ENCODE measurements around the gene KRTAP6-3. TPM values are rescaled to one million over a fixed set of nuclear protein-coding genes. Genes with fewer than 3 reads are reported as not detected.

The KRTAP6-3 gene
- total RNA-seq, 1 donor from 2014 or later, result not detected

DNA sequence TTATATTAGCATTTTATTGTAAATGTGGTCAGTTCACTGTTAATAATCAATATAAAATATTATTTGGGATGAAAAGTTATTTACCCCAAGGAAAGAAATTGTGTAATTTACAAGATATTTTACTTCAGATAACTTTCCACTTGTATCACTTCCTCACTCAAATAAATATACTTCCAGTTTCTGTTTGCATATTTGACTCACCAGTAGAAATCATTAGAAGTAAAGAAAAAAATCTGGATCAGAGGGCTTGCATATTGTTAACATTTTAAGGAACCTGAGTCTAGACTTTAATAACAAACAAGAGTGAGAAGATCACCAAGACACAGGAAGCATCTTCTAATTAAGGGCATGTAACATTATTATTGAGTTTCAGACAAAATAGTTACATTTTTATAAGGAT, 27.8 kb downstream of the KRTAP6-3 start:
- no peaks in the 10 kb centered on the region for H3K27me3 Mint-ChIP-seq
- peaks cover 13% of the 10 kb centered on the region for H3K9me3 Mint-ChIP-seq (ENCODE audit: low read depth)

DNA sequence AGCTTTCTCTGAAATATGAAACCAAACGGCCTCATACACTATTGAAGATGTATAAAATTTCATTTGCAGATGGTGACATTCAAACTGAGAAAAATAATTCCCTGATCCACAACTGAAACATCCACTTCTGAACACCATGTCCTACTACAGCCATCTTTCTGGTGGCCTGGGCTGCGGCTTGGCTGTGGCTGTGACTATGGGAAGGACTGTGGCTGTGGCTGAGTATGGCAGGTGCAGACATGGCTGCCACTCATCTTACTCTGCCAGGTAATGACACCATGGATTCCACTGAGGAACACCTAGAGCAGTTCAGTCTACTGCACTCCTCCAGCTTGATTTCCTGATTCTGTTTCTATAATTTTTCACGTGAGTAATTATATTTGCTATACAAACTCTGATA, 28.3 kb downstream of the KRTAP6-3 start, which contains the start of gene KRTAP20-4:
Gene KRTAP20-4, plus strand, starts transcription at position 106 of the 400 bp plus-strand sequence.
- no peaks in the 10 kb centered on the region for H3K36me3 Mint-ChIP-seq (ENCODE audit: insufficient read depth)
- H3K9me3 Mint-ChIP-seq (ENCODE audit: low read depth), result peaks cover 12% of the 10 kb centered on the region
- no peak within 1 kb of the TSS for H3K4me3 Mint-ChIP-seq (ENCODE audit: low read depth)
- H3K27ac Mint-ChIP-seq, result no peak within 1 kb of the TSS
- H3K4me1 Mint-ChIP-seq (ENCODE audit: low read depth), result no peaks in the 10 kb centered on the region
- no peak for DNase-seq (ENCODE audit: low spot score, unreplicated experiment)
- H3K27me3 Mint-ChIP-seq, result no peaks in the 10 kb centered on the region
- TF ChIP-seq, protein P1, sequence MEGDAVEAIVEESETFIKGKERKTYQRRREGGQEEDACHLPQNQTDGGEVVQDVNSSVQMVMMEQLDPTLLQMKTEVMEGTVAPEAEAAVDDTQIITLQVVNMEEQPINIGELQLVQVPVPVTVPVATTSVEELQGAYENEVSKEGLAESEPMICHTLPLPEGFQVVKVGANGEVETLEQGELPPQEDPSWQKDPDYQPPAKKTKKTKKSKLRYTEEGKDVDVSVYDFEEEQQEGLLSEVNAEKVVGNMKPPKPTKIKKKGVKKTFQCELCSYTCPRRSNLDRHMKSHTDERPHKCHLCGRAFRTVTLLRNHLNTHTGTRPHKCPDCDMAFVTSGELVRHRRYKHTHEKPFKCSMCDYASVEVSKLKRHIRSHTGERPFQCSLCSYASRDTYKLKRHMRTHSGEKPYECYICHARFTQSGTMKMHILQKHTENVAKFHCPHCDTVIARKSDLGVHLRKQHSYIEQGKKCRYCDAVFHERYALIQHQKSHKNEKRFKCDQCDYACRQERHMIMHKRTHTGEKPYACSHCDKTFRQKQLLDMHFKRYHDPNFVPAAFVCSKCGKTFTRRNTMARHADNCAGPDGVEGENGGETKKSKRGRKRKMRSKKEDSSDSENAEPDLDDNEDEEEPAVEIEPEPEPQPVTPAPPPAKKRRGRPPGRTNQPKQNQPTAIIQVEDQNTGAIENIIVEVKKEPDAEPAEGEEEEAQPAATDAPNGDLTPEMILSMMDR (IDR thresholded peaks at IDR 0.05; ENCODE audit: unreplicated experiment), result no peak

More for the DNA sequence above, 27.8 kb downstream of the KRTAP6-3 start:
- Mint-ChIP-seq H3K36me3 (ENCODE audit: insufficient read depth) (no peaks in the 10 kb centered on the region), H3K4me1 (ENCODE audit: low read depth) (no peaks in the 10 kb centered on the region), H3K27ac (no peak overlapping the region), H3K4me3 (ENCODE audit: low read depth) (no peak overlapping the region)
- TF ChIP-seq, protein P1 (IDR thresholded peaks at IDR 0.05; ENCODE audit: unreplicated experiment), result no peak
- DNase-seq (ENCODE audit: low spot score, unreplicated experiment), result no peak

DNA sequence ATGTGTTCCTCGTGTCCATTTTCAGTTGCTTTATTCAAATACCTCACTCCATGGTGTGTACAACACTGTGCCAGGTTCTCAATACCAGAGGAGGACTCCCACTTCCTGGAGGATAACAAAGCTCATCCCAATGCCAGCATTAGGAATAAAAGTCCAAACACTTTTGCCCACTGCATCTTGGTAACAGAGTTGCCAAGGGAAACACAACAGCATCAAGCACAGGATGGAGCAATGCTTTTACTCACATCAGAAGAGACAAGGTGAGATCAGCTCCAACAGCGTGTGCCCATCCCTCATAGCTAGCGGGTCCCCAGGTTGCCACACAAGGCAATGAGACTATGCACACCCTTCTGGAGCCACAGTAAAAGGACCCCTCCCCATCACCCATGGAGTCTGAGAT, 31.1 kb downstream of the KRTAP6-3 start:
- H3K9me3 Mint-ChIP-seq (ENCODE audit: low read depth), result peaks cover 19% of the 10 kb centered on the region
- no peaks in the 10 kb centered on the region for H3K27me3 Mint-ChIP-seq
- DNase-seq (ENCODE audit: low spot score, unreplicated experiment), result no peak
- H3K36me3 Mint-ChIP-seq (ENCODE audit: insufficient read depth), result no peaks in the 10 kb centered on the region
- H3K4me3 Mint-ChIP-seq (ENCODE audit: low read depth), result no peak overlapping the region
- no peak overlapping the region for H3K27ac Mint-ChIP-seq
- H3K4me1 Mint-ChIP-seq (ENCODE audit: low read depth), result no peaks in the 10 kb centered on the region
- TF ChIP-seq, protein P1 (IDR thresholded peaks at IDR 0.05; ENCODE audit: unreplicated experiment), result no peak

DNA sequence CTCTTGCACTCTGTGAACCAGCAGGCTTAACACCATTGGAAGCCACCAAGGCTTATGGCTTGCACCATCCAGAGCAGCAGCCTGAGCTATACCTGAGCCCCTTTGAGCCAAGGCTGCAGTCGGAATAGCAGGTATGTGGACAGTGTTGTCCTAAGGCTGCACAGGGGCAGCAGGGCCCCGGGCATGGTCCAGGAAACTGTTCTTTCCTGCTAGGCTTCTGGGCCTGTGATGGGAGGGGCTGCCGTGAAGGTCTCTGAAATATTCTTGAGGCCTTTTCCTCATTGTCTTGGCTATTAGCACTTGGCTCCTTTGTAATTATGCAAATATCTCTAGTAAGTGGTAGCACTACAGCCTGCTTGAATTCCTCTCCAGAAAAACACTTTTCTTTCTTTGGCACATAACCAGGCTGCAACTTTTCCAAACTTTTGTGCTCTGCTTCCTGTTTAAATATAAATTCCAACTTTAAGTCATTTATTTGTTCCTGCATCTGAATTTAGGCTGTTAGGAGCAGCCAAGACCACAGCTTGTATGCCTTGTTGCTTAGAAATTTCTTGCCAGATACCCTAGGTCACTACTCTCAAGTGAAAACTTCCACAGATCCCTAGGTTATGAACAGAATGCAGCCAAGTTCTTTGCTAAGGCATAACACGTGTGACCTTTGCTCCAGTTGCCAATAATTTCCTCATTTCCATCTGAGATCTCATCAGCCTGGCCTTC, 33.4 kb downstream of the KRTAP6-3 start:
- Mint-ChIP-seq H3K36me3 (ENCODE audit: insufficient read depth) (no peaks in the 10 kb centered on the region), H3K27me3 (no peaks in the 10 kb centered on the region), H3K4me3 (ENCODE audit: low read depth) (no peak overlapping the region), H3K9me3 (ENCODE audit: low read depth) (peaks cover 20% of the 10 kb centered on the region), H3K27ac (no peak overlapping the region), H3K4me1 (ENCODE audit: low read depth) (no peaks in the 10 kb centered on the region)
- DNase-seq (ENCODE audit: low spot score, unreplicated experiment), result no peak
- TF ChIP-seq, protein P1 (IDR thresholded peaks at IDR 0.05; ENCODE audit: unreplicated experiment), result no peak

DNA sequence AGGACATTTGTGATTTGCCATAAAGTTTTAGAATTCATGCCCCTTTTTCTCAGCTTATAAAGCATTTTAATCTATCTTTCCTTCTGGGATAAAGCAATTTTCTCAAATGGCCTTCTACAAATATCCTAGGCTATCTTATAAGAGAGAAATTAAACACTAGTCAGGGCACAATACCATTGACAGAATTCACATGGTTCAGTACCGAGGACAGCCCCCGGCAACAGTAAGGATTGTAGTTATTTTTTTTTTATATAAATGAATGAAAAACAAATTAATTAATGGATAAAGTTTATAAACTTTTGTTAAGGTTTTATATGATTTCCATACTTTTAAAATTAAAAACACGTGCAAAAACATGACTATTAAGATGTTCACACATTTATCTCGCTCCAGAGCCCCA, 35.9 kb downstream of the KRTAP6-3 start:
- no peak for DNase-seq (ENCODE audit: low spot score, unreplicated experiment)

More for the DNA sequence above, 35.9 kb downstream of the KRTAP6-3 start:
- Mint-ChIP-seq H3K4me3 (ENCODE audit: low read depth) (no peak overlapping the region), H3K4me1 (ENCODE audit: low read depth) (no peaks in the 10 kb centered on the region), H3K36me3 (ENCODE audit: insufficient read depth) (no peaks in the 10 kb centered on the region), H3K27me3 (no peaks in the 10 kb centered on the region), H3K27ac (no peak overlapping the region), H3K9me3 (ENCODE audit: low read depth) (peaks cover 28% of the 10 kb centered on the region)
- TF ChIP-seq, protein P1 (IDR thresholded peaks at IDR 0.05; ENCODE audit: unreplicated experiment), result no peak

All from progenitor cell of endocrine pancreas (in vitro differentiated cells).